Neural progenitor cell (in vitro differentiated cells): ENCODE data around the gene INSR.

ENCODE experiments used
- EZH2 ChIP-seq: fragments of 200-600 bp; sonication (generic); IDR thresholded peaks from 2 replicates; pipeline ENCODE4 v1.6.1; 2017; ENCODE audit warnings: antibody characterized with exemption, mild to moderate bottlenecking, moderate library complexity
- EZH2phosphoT487 ChIP-seq: fragments of 200-600 bp; sonication (generic); IDR thresholded peaks from 2 replicates; pipeline ENCODE4 v1.6.1; 2017; ENCODE audit warnings: antibody characterized with exemption
- TF ChIP-seq, protein P1 (sequence below): fragments of 200-600 bp; sonication (generic); IDR thresholded peaks from 2 replicates; pipeline ENCODE4 v1.5.1; 2017; ENCODE audit warnings: antibody characterized with exemption, mild to moderate bottlenecking

DNA sequence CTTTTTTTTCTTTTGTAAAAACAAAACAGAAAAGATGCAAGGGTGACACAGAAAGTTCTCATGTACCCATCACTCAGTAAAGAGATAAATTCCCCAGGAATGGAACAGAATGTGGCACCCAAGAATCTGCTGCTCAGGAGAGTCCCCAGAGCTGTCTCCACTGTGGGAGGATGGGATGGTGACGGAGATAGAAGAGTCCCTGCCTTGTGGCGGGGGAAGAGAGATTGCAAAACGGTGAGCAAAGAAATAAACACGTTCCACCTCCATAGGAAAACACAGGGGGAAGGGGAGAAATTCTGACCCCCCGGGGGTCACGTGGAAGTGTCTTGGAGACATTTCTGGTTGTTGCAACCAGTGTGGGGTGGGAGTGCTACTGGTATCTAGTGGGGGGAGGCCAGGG lies 76.4 kb downstream of the INSR start:
- TF ChIP-seq, protein P1, sequence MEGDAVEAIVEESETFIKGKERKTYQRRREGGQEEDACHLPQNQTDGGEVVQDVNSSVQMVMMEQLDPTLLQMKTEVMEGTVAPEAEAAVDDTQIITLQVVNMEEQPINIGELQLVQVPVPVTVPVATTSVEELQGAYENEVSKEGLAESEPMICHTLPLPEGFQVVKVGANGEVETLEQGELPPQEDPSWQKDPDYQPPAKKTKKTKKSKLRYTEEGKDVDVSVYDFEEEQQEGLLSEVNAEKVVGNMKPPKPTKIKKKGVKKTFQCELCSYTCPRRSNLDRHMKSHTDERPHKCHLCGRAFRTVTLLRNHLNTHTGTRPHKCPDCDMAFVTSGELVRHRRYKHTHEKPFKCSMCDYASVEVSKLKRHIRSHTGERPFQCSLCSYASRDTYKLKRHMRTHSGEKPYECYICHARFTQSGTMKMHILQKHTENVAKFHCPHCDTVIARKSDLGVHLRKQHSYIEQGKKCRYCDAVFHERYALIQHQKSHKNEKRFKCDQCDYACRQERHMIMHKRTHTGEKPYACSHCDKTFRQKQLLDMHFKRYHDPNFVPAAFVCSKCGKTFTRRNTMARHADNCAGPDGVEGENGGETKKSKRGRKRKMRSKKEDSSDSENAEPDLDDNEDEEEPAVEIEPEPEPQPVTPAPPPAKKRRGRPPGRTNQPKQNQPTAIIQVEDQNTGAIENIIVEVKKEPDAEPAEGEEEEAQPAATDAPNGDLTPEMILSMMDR = no peak
- TF ChIP-seq EZH2 = no peak
- TF ChIP-seq EZH2phosphoT487 = no peak
